Loucy (cell line): ENCODE measurements around the gene TRAP1.

ENCODE experiments used
- H2AFZ ChIP-seq: fragments of 200-600 bp; sonication (generic); 2 replicates; pipeline ENCODE4 v1.6.0; 2016; ENCODE audit warnings: antibody characterized with exemption, mild to moderate bottlenecking, low read length, moderate library complexity
- H3F3A ChIP-seq: fragments of 200-600 bp; 2 replicates; pipeline ENCODE4 v1.6.0; 2016; ENCODE audit warnings: antibody characterized with exemption, low read depth, mild to moderate bottlenecking
- H3K27me3 ChIP-seq: fragments of 200-600 bp; sonication (generic); 2 replicates; pipeline ENCODE4 v1.6.1; 2014; ENCODE audit warnings: low read length, mild to moderate bottlenecking; ENCODE audit not compliant: insufficient read depth, poor library complexity, severe bottlenecking
- H3K36me3 ChIP-seq: fragments of 200-600 bp; sonication (generic); 2 replicates; pipeline ENCODE4 v1.6.1; 2016; ENCODE audit warnings: low read length; ENCODE audit not compliant: insufficient read depth
- H3K4me1 ChIP-seq: fragments of 200-600 bp; sonication (generic); 2 replicates; pipeline ENCODE4 v1.5.1; 2014; ENCODE audit warnings: low read length, mild to moderate bottlenecking; ENCODE audit not compliant: insufficient read depth, poor library complexity, severe bottlenecking
- H3K4me2 ChIP-seq: fragments of 200-600 bp; sonication (generic); 2 replicates; pipeline ENCODE4 v1.6.0; 2014; ENCODE audit warnings: antibody characterized with exemption, low read length, low read depth, mild to moderate bottlenecking; ENCODE audit not compliant: poor library complexity, severe bottlenecking
- H3K4me3 ChIP-seq: fragments of 200-600 bp; sonication (generic); 2 replicates; pipeline ENCODE4 v1.5.1; 2014; ENCODE audit warnings: low read length, mild to moderate bottlenecking, mixed read lengths; ENCODE audit not compliant: poor library complexity, severe bottlenecking
- H3K79me2 ChIP-seq: fragments of 200-600 bp; sonication (generic); 2 replicates; pipeline ENCODE4 v1.6.1; 2014; ENCODE audit warnings: low read length; ENCODE audit not compliant: insufficient read depth
- H3K9ac ChIP-seq: fragments of 200-600 bp; sonication (generic); 2 replicates; pipeline ENCODE4 v1.6.0; 2014; ENCODE audit warnings: mild to moderate bottlenecking, low read depth, low read length, moderate library complexity; ENCODE audit not compliant: poor library complexity, severe bottlenecking
- H3K9me2 ChIP-seq: fragments of 200-600 bp; sonication (generic); replicated peaks from 2 replicates; pipeline ENCODE4 v1.6.1; 2016; ENCODE audit warnings: low read depth, low read length, mixed read lengths
- H3K9me3 ChIP-seq: fragments of 200-600 bp; sonication (generic); 2 replicates; pipeline ENCODE4 v1.6.1; 2014; ENCODE audit warnings: mild to moderate bottlenecking, antibody characterized with exemption, low read length, low read depth; ENCODE audit not compliant: insufficient read depth
- H4K20me1 ChIP-seq: fragments of 200-600 bp; sonication (generic); 2 replicates; pipeline ENCODE4 v1.6.0; 2014; ENCODE audit warnings: antibody characterized with exemption, low read length, mild to moderate bottlenecking; ENCODE audit not compliant: insufficient read depth, poor library complexity, severe bottlenecking
- EZH2phosphoT487 ChIP-seq: fragments of 200-600 bp; IDR thresholded peaks from 2 replicates; pipeline ENCODE4 v1.6.1; 2018; ENCODE audit warnings: antibody characterized with exemption, mild to moderate bottlenecking, moderate library complexity, borderline replicate concordance
- TF ChIP-seq, protein P1 (sequence below): fragments of 200-600 bp; sonication (generic); conservative IDR thresholded peaks from 2 replicates; pipeline ENCODE4 v1.5.1; 2014; ENCODE audit warnings: mild to moderate bottlenecking, antibody characterized with exemption, low read length

Gene TRAP1

DNA sequence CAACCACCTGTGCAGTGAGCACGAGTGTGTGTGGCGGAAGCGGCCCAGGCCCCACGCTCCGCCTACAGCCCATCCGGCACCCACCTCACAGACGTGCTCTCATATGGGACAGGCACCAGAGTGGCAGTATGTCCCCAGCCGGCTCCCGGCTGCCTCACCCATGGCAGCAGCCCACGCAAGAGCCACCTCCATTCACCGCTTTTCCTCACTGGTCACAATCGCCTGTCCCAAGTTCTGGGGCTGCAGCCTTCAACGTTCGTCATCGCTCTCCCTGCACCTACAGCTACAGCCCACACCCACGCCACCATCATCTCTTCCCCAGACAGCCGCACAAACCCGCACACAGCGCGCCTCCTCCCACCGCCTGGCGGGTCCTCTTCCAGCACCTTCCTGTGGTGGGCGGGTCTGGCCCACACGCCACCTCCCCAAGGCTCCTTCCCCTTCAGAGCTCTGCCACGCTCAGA, 17.5 kb upstream of the TRAP1 start:
- Histone ChIP-seq H3K9me3 (no peaks in the 10 kb centered on the region), H2AFZ (no peak overlapping the region), H3K27me3 (no peaks in the 10 kb centered on the region), H3K9ac (no peak overlapping the region), H4K20me1 (no peaks in the 10 kb centered on the region), H3F3A (no peaks in the 10 kb centered on the region), H3K4me1 (no peaks in the 10 kb centered on the region), H3K79me2 (no peaks in the 10 kb centered on the region), H3K4me3 (no peak overlapping the region), H3K9me2 (no peaks in the 10 kb centered on the region), H3K36me3 (peaks cover 39% of the 10 kb centered on the region; the same call in 1 of the 2 replicates), H3K4me2 (no peak overlapping the region)
- TF ChIP-seq EZH2phosphoT487, result no peak
- TF ChIP-seq, protein P1, sequence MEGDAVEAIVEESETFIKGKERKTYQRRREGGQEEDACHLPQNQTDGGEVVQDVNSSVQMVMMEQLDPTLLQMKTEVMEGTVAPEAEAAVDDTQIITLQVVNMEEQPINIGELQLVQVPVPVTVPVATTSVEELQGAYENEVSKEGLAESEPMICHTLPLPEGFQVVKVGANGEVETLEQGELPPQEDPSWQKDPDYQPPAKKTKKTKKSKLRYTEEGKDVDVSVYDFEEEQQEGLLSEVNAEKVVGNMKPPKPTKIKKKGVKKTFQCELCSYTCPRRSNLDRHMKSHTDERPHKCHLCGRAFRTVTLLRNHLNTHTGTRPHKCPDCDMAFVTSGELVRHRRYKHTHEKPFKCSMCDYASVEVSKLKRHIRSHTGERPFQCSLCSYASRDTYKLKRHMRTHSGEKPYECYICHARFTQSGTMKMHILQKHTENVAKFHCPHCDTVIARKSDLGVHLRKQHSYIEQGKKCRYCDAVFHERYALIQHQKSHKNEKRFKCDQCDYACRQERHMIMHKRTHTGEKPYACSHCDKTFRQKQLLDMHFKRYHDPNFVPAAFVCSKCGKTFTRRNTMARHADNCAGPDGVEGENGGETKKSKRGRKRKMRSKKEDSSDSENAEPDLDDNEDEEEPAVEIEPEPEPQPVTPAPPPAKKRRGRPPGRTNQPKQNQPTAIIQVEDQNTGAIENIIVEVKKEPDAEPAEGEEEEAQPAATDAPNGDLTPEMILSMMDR, result no peak

DNA sequence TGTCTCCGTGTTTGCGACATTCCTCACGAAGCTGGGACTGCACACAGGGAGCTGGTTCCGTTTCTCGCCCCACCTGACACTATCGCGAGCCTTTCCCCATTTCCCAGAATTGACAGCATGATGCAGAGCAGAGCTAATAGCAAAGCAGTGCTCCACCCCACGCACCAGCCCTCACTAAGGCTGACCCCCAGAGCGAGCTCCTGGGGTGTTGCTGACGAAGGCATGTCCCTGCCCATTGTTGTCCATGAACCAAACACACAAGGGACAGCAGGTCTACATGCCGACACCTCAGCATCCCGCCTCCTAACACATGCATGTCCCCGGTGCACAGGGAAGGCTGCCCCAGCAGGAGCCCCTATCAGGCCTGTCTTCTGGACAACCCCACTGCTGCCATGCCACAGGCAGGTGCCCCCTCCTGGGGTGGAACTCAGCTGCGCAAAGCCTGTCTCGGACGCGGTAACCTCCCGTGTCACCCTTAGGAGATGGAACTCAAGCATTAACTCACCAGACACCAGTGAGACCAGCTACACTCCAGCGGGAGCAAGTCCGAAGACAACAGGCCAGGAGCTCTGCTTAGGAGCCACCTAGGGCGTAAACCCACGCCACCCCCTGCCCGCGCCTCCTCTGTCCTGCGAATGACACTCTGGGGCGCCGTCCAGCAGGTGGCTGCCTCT, 16.9 kb upstream of the TRAP1 start:
- no peaks in the 10 kb centered on the region for H3K9me3 ChIP-seq
- no peaks in the 10 kb centered on the region for H3K79me2 ChIP-seq
- no peaks in the 10 kb centered on the region for H3K9me2 ChIP-seq
- no peaks in the 10 kb centered on the region for H4K20me1 ChIP-seq
- no peaks in the 10 kb centered on the region for H3F3A ChIP-seq
- no peaks in the 10 kb centered on the region for H3K27me3 ChIP-seq
- no peak overlapping the region for H2AFZ ChIP-seq
- TF ChIP-seq, protein P1, result no peak
- TF ChIP-seq EZH2phosphoT487, result no peak
- peaks cover 40% of the 10 kb centered on the region; the same call in 1 of the 2 replicates for H3K36me3 ChIP-seq
- H3K9ac ChIP-seq, result no peak overlapping the region
- no peaks in the 10 kb centered on the region for H3K4me1 ChIP-seq
- no peak overlapping the region for H3K4me2 ChIP-seq
- H3K4me3 ChIP-seq, result no peak overlapping the region

DNA sequence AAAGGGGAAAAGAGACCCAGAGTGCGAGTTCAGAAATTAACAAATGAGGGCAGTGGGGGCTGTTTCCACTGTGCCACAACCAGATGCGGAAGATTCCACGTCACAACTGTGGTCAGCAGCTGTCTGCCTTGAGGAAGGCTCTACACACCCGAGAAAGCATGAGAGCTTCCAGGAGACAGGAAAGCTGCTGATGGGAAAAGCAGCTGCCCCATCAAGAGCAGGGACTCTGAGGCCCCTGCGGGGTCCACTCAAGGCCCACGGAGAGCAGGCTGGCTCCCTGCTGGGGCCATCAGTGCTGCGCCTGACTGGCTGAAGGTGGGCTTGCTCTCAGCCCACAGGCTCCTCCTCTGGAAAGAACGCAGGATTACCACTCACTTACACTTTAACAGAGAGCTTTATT, 14.8 kb upstream of the TRAP1 start:
- Histone ChIP-seq H3K9me2 (no peaks in the 10 kb centered on the region), H3K27me3 (no peaks in the 10 kb centered on the region), H2AFZ (no peak overlapping the region), H3K4me1 (no peaks in the 10 kb centered on the region), H3K79me2 (no peaks in the 10 kb centered on the region), H3K9ac (no peak overlapping the region), H3K9me3 (no peaks in the 10 kb centered on the region), H3K4me3 (no peak overlapping the region), H4K20me1 (no peaks in the 10 kb centered on the region), H3K36me3 (peaks cover 42% of the 10 kb centered on the region; the same call in 1 of the 2 replicates), H3F3A (no peaks in the 10 kb centered on the region), H3K4me2 (no peak overlapping the region)
- no peak for TF ChIP-seq EZH2phosphoT487
- TF ChIP-seq, protein P1, result no peak
